ENCODE results near the gene GPR137. TPM values are rescaled to one million over a fixed set of nuclear protein-coding genes. Genes with fewer than 3 reads are reported as not detected.
A peak's percentile ranks its signal among the peaks of the same experiment; 100 is the strongest.

GPR137 gene
- total RNA-seq, 2 experiments from 2014 or later: 28.7 to 31.6 TPM

GRCh38 chr11:64249563-64250414 is 35.9 kb upstream of the GPR137 start:
- peak overlapping the region; percentile 18 for H3K27ac Mint-ChIP-seq
- DNase-seq: no peak
- ChIA-PET CTCF (interaction anchor here (0.6 to 3.8 kb wide), 13 partner anchors 7 to 55 kb away, joined by 3 to 29 read pairs (median 8); partner anchors contain the start of genes BAD, CATSPERZ and FERMT3), POLR2A (interaction anchor here (1.1 to 2.6 kb wide), 5 partner anchors 9 to 63 kb away, joined by 3 to 8 read pairs (median 4); partner anchors contain the start of genes ESRRA and FKBP2)
- intact Hi-C loops (cut with micrococcal nuclease): loop anchor here (10.0 kb wide), 1 partner anchor 865 kb away; the partner anchor contains the start of genes TM7SF2 and ZNHIT2
- H3K36me3 Mint-ChIP-seq: no peaks in the 10 kb centered on the region
- peaks cover 18% of the 10 kb centered on the region for H3K4me1 Mint-ChIP-seq (ENCODE audit: low read depth)
- no peak overlapping the region for H3K4me3 Mint-ChIP-seq
- no peaks in the 10 kb centered on the region for H3K9me3 Mint-ChIP-seq
- no peaks in the 10 kb centered on the region for H3K27me3 Mint-ChIP-seq

- no peak for DNase-seq
- no peaks in the 10 kb centered on the region for H3K36me3 Mint-ChIP-seq
- intact Hi-C loops (cut with micrococcal nuclease): loop anchor here (1.0 kb wide), 1 partner anchor 19 kb away; no protein-coding TSS in a partner anchor
- H3K4me1 Mint-ChIP-seq (ENCODE audit: low read depth): peaks cover 18% of the 10 kb centered on the region
- peak overlapping the region; percentile 75 for H3K4me3 Mint-ChIP-seq
- POLR2A ChIA-PET: interaction anchor here (1.1 to 2.6 kb wide), 5 partner anchors 9 to 63 kb away, joined by 3 to 8 read pairs (median 4); partner anchors contain the start of genes ESRRA and FKBP2
- CTCF ChIA-PET: interaction anchor here (1.1 to 3.8 kb wide), 13 partner anchors 8 to 67 kb away, joined by 3 to 29 read pairs (median 8); partner anchors contain the start of genes BAD, CATSPERZ, FERMT3 and PRDX5
- H3K9me3 Mint-ChIP-seq: no peaks in the 10 kb centered on the region
- no peak overlapping the region for H3K27ac Mint-ChIP-seq
- no peaks in the 10 kb centered on the region for H3K27me3 Mint-ChIP-seq
Observed at GRCh38 chr11:64250415-64251015, 35.1 kb upstream of the GPR137 start.

GRCh38 chr11:64251016-64251752 is 34.5 kb upstream of the GPR137 start, which contains the start of gene PLCB3:
Gene PLCB3, plus strand, starts transcription at chr11:64251530. Its CDS starts 120 bp downstream, at chr11:64251650.
- no peaks in the 10 kb centered on the region for H3K9me3 Mint-ChIP-seq
- peaks cover 18% of the 10 kb centered on the region for H3K4me1 Mint-ChIP-seq (ENCODE audit: low read depth)
- no peaks in the 10 kb centered on the region for H3K27me3 Mint-ChIP-seq
- H3K4me3 Mint-ChIP-seq: peak within 1 kb of the TSS; percentile 83
- intact Hi-C loops (cut with micrococcal nuclease): loop anchor here (1.0 kb wide), 1 partner anchor 18 kb away; no protein-coding TSS in a partner anchor
- CTCF ChIA-PET: interaction anchor here (1.0 to 3.8 kb wide), 15 partner anchors 8 to 66 kb away, joined by 3 to 29 read pairs (median 7); partner anchors contain the start of genes BAD, CATSPERZ, FERMT3 and NUDT22
- H3K36me3 Mint-ChIP-seq: no peaks in the 10 kb centered on the region
- DNase-seq: peak; percentile 71
- POLR2A ChIA-PET: interaction anchor here (1.0 to 2.6 kb wide), 6 partner anchors 10 to 60 kb away, joined by 4 to 8 read pairs (median 4); partner anchors contain the start of genes ESRRA and FKBP2
- H3K27ac Mint-ChIP-seq: no peak within 1 kb of the TSS

GRCh38 chr11:64251753-64252002 is 34.0 kb upstream of the GPR137 start:
- POLR2A ChIA-PET: interaction anchor here (1.0 to 1.5 kb wide), 3 partner anchors 17 to 60 kb away, joined by 3 to 8 read pairs (median 4); no protein-coding TSS in a partner anchor
- intact Hi-C loops (cut with micrococcal nuclease): loop anchor here (1.0 kb wide), 1 partner anchor 18 kb away; no protein-coding TSS in a partner anchor
- Mint-ChIP-seq H3K27me3 (no peaks in the 10 kb centered on the region), H3K27ac (no peak overlapping the region), H3K9me3 (no peaks in the 10 kb centered on the region), H3K4me1 (ENCODE audit: low read depth) (peaks cover 18% of the 10 kb centered on the region), H3K36me3 (no peaks in the 10 kb centered on the region), H3K4me3 (peak overlapping the region; percentile 83)
- no peak for DNase-seq
- CTCF ChIA-PET: interaction anchor here (0.6 to 3.8 kb wide), 13 partner anchors 9 to 68 kb away, joined by 3 to 29 read pairs (median 7); partner anchors contain the start of genes BAD, CATSPERZ, FERMT3 and NUDT22

GRCh38 chr11:64252003-64252872 is 33.4 kb upstream of the GPR137 start:
- POLR2A ChIA-PET: interaction anchor here (0.7 to 1.5 kb wide), 5 partner anchors 9 to 61 kb away, joined by 3 to 8 read pairs (median 3); no protein-coding TSS in a partner anchor
- DNase-seq: peak; percentile 31
- intact Hi-C loops (cut with micrococcal nuclease): no loop called here
- H3K27me3 Mint-ChIP-seq: no peaks in the 10 kb centered on the region
- H3K36me3 Mint-ChIP-seq: no peaks in the 10 kb centered on the region
- no peaks in the 10 kb centered on the region for H3K9me3 Mint-ChIP-seq
- peak overlapping the region; percentile 83 for H3K4me3 Mint-ChIP-seq
- peaks cover 18% of the 10 kb centered on the region for H3K4me1 Mint-ChIP-seq (ENCODE audit: low read depth)
- CTCF ChIA-PET: interaction anchor here (0.6 to 3.8 kb wide), 13 partner anchors 9 to 69 kb away, joined by 3 to 29 read pairs (median 6); partner anchors contain the start of genes CATSPERZ, FERMT3, NUDT22 and PRDX5
- no peak overlapping the region for H3K27ac Mint-ChIP-seq

GRCh38 chr11:64253043-64253442 is 32.6 kb upstream of the GPR137 start:
- DNase-seq: no peak
- H3K27me3 Mint-ChIP-seq: no peaks in the 10 kb centered on the region
- peaks cover 3% of the 10 kb centered on the region for H3K36me3 Mint-ChIP-seq
- H3K9me3 Mint-ChIP-seq: no peaks in the 10 kb centered on the region
- intact Hi-C loops (cut with micrococcal nuclease): no loop called here
- no peak overlapping the region for H3K4me3 Mint-ChIP-seq
- POLR2A ChIA-PET: interaction anchor here (1.3 to 1.5 kb wide), 2 partner anchors 15 to 19 kb away, joined by 3 to 8 read pairs; no protein-coding TSS in a partner anchor
- no peak overlapping the region for H3K27ac Mint-ChIP-seq
- peaks cover 15% of the 10 kb centered on the region for H3K4me1 Mint-ChIP-seq (ENCODE audit: low read depth)
- CTCF ChIA-PET: interaction anchor here (0.7 to 3.8 kb wide), 3 partner anchors 16 to 51 kb away, joined by 3 to 29 read pairs (median 3); partner anchors contain the start of gene CATSPERZ

GRCh38 chr11:64253481-64253880 is 32.2 kb upstream of the GPR137 start:
- POLR2A ChIA-PET: no interaction called here
- H3K27ac Mint-ChIP-seq: no peak overlapping the region
- CTCF ChIA-PET: interaction anchor here (0.9 to 1.2 kb wide), 3 partner anchors 12 to 51 kb away, joined by 3 to 4 read pairs (median 4); partner anchors contain the start of gene ESRRA
- H3K9me3 Mint-ChIP-seq: no peaks in the 10 kb centered on the region
- DNase-seq: no peak
- no peak overlapping the region for H3K4me3 Mint-ChIP-seq
- H3K4me1 Mint-ChIP-seq (ENCODE audit: low read depth): peaks cover 14% of the 10 kb centered on the region
- H3K36me3 Mint-ChIP-seq: peaks cover 3% of the 10 kb centered on the region
- intact Hi-C loops (cut with micrococcal nuclease): no loop called here
- H3K27me3 Mint-ChIP-seq: no peaks in the 10 kb centered on the region

- H3K27ac Mint-ChIP-seq: no peak overlapping the region
- no peaks in the 10 kb centered on the region for H3K27me3 Mint-ChIP-seq
- no peaks in the 10 kb centered on the region for H3K9me3 Mint-ChIP-seq
- no peak for DNase-seq
- CTCF ChIA-PET: interaction anchor here (0.9 to 3.5 kb wide), 4 partner anchors 12 to 50 kb away, joined by 3 to 11 read pairs (median 4); partner anchors contain the start of genes CATSPERZ and ESRRA
- H3K4me1 Mint-ChIP-seq (ENCODE audit: low read depth): peaks cover 15% of the 10 kb centered on the region
- H3K4me3 Mint-ChIP-seq: no peak overlapping the region
- intact Hi-C loops (cut with micrococcal nuclease): no loop called here
- peaks cover 5% of the 10 kb centered on the region for H3K36me3 Mint-ChIP-seq
- POLR2A ChIA-PET: interaction anchor here (0.8 kb wide), 1 partner anchor 10 kb away, joined by 3 read pairs; no protein-coding TSS in a partner anchor
Observed at GRCh38 chr11:64254326-64254725, 31.3 kb upstream of the GPR137 start.

- no peak overlapping the region for H3K4me3 Mint-ChIP-seq
- peaks cover 9% of the 10 kb centered on the region for H3K36me3 Mint-ChIP-seq
- peaks cover 19% of the 10 kb centered on the region for H3K4me1 Mint-ChIP-seq (ENCODE audit: low read depth)
- no peak overlapping the region for H3K27ac Mint-ChIP-seq
- no peak for DNase-seq
- ChIA-PET POLR2A (interaction anchor here (0.8 kb wide), 1 partner anchor 9 kb away, joined by 3 read pairs; no protein-coding TSS in a partner anchor), CTCF (interaction anchor here (3.5 kb wide), 1 partner anchor 45 kb away, joined by 11 read pairs; the partner anchor contains the start of gene CATSPERZ)
- intact Hi-C loops (cut with micrococcal nuclease): no loop called here
- no peaks in the 10 kb centered on the region for H3K9me3 Mint-ChIP-seq
- no peaks in the 10 kb centered on the region for H3K27me3 Mint-ChIP-seq
Observed at GRCh38 chr11:64255135-64256128, 30.2 kb upstream of the GPR137 start.

All from activated CD4-positive, alpha-beta memory T cell treated with anti-CD3 and anti-CD28 coated beads for 36 hours (primary cell).